Fibroblast of lung (primary cell): ENCODE results near the gene ATP5MC2. TPM values are rescaled to one million over a fixed set of nuclear protein-coding genes. Genes with fewer than 3 reads are reported as not detected.

Source experiments
- DNase-seq, 2 donors: peaks; one replicate each; pipeline versions ENCODE4 v3.0.0 to v3.0.0-alpha.2; 2010; ENCODE audit warnings: low read depth in 2 of 2
- H2AFZ ChIP-seq: 2 replicates; pipeline ENCODE4 v1.5.1; 2012; ENCODE audit warnings: low read length, control low read depth, inconsistent platforms
- H3K27ac ChIP-seq: 2 replicates; pipeline ENCODE4 v1.5.1; 2011; ENCODE audit warnings: low read length, control low read depth; ENCODE audit not compliant: insufficient read depth
- H3K27me3 ChIP-seq: 2 replicates; pipeline ENCODE4 v1.5.1; 2011; ENCODE audit warnings: mild to moderate bottlenecking, low read length; ENCODE audit not compliant: control insufficient read depth, insufficient read depth
- H3K36me3 ChIP-seq: 2 replicates; pipeline ENCODE4 v1.5.1; 2011; ENCODE audit warnings: low read length; ENCODE audit not compliant: control insufficient read depth, insufficient read depth
- H3K4me1 ChIP-seq: 2 replicates; pipeline ENCODE4 v1.5.1; 2011; ENCODE audit warnings: low read length; ENCODE audit not compliant: control insufficient read depth, insufficient read depth; ENCODE audit errors: extremely low read depth
- H3K4me2 ChIP-seq: 2 replicates; pipeline ENCODE4 v1.5.1; 2011; ENCODE audit warnings: low read length, control low read depth; ENCODE audit not compliant: insufficient read depth; ENCODE audit errors: extremely low read depth
- H3K4me3 ChIP-seq, 4 experiments: fragments of 200-600 bp in 1 of 4; sonication (generic) in 1 of 4; replicated peaks in 1 of 4; 2 replicates each; pipeline ENCODE4 v1.5.1; 2011 to 2016; ENCODE audit warnings: low read length in 4 of 4, low read depth in 3 of 4, mild to moderate bottlenecking in 3 of 4, control low read depth in 2 of 4, inconsistent platforms in 1 of 4, mixed read lengths in 1 of 4; ENCODE audit not compliant: insufficient read depth in 1 of 4; ENCODE audit errors: control extremely low read depth in 1 of 4
- H3K79me2 ChIP-seq: 2 replicates; pipeline ENCODE4 v1.5.1; 2012; ENCODE audit warnings: mild to moderate bottlenecking, low read length, inconsistent platforms; ENCODE audit not compliant: control insufficient read depth, insufficient read depth
- H3K9ac ChIP-seq: 2 replicates; pipeline ENCODE4 v1.5.1; 2011; ENCODE audit warnings: mild to moderate bottlenecking, low read length, control low read depth; ENCODE audit not compliant: insufficient read depth
- H3K9me3 ChIP-seq: 2 replicates; pipeline ENCODE4 v1.5.1; 2012; ENCODE audit warnings: low read depth, low read length; ENCODE audit not compliant: control insufficient read depth, insufficient read depth
- H4K20me1 ChIP-seq: 2 replicates; pipeline ENCODE4 v1.5.1; 2011; ENCODE audit warnings: low read length; ENCODE audit not compliant: control insufficient read depth, insufficient read depth; ENCODE audit errors: extremely low read depth
- EZH2 ChIP-seq: IDR thresholded peaks from 2 replicates; pipeline ENCODE4 v1.5.1; 2012; ENCODE audit warnings: low read length, control low read depth, mild to moderate bottlenecking; ENCODE audit errors: missing control alignments
- polyA plus RNA-seq, 2 donors: library from polyadenylated mRNA; depleted of rRNA in 1 of 2; stranded (reverse) in 1 of 2; unstranded in 1 of 2; fragments of >200 nt; gene quantifications; 2 replicates each; pipeline ENCODE4 v1.2.1, GENCODE V29; 2011 to 2012; ENCODE audit warnings: missing spikeins in 1 of 2
- total RNA-seq: library from RNA; depleted of rRNA; stranded (reverse); fragments of >200 nt; gene quantifications from 2 replicates; pipeline ENCODE4 v1.2.1, GENCODE V29; 2014
- TF ChIP-seq, protein P1 (sequence below), 2 donors: IDR thresholded peaks in 1 of 2; conservative IDR thresholded peaks in 1 of 2; 1 replicate in 1 of 2; 2 replicates in 1 of 2; pipeline ENCODE4 v1.5.1; 2011 to 2012; ENCODE audit warnings: low read length in 2 of 2, control low read depth in 1 of 2, inconsistent platforms in 1 of 2, low read depth in 1 of 2, mild to moderate bottlenecking in 1 of 2

The ATP5MC2 gene
- total and polyA plus RNA-seq, 2 donors (not counting 1 experiment from before 2014, with no cell fraction given) = 148 to 232 TPM

DNA sequence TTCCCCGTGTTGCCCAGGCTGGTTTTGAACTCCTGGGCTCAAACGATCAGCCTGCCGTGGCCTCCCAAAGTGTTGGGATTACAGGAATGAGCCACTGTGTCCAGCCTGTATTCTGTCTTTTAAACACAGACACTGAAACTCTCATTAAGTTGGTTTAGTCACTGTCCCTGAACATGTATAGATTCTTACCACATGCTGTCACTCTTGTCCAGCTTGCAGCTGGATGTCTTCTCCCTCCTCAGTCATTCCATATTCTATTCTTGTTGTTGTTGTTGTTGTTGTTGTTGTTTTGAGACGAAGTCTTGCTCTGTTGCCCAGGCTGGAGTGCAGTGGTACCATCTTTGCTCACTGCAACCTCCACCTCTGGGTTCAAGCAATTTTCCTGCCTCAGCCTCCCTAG is 12.3 kb upstream of the ATP5MC2 start:
- H3K27me3 ChIP-seq = peaks cover 2% of the 10 kb centered on the region
- H3K79me2 ChIP-seq = no peaks in the 10 kb centered on the region
- DNase-seq = no peak
- no peak overlapping the region for H3K4me2 ChIP-seq
- H4K20me1 ChIP-seq = no peaks in the 10 kb centered on the region
- no peak overlapping the region for H3K27ac ChIP-seq
- H3K9ac ChIP-seq = no peak overlapping the region
- H3K36me3 ChIP-seq = no peaks in the 10 kb centered on the region
- TF ChIP-seq EZH2 = no peak
- TF ChIP-seq, protein P1, sequence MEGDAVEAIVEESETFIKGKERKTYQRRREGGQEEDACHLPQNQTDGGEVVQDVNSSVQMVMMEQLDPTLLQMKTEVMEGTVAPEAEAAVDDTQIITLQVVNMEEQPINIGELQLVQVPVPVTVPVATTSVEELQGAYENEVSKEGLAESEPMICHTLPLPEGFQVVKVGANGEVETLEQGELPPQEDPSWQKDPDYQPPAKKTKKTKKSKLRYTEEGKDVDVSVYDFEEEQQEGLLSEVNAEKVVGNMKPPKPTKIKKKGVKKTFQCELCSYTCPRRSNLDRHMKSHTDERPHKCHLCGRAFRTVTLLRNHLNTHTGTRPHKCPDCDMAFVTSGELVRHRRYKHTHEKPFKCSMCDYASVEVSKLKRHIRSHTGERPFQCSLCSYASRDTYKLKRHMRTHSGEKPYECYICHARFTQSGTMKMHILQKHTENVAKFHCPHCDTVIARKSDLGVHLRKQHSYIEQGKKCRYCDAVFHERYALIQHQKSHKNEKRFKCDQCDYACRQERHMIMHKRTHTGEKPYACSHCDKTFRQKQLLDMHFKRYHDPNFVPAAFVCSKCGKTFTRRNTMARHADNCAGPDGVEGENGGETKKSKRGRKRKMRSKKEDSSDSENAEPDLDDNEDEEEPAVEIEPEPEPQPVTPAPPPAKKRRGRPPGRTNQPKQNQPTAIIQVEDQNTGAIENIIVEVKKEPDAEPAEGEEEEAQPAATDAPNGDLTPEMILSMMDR (conservative IDR thresholded peaks at IDR 0.05 in 1 of 2, IDR thresholded peaks at IDR 0.05 in 1 of 2; ENCODE audit: low read depth in 1 of 2, low read length in 2 of 2) = no peak
- H3K4me1 ChIP-seq = no peaks in the 10 kb centered on the region
- H3K4me3 ChIP-seq = no peak overlapping the region
- no peaks in the 10 kb centered on the region for H3K9me3 ChIP-seq
- no peak overlapping the region for H2AFZ ChIP-seq

DNA sequence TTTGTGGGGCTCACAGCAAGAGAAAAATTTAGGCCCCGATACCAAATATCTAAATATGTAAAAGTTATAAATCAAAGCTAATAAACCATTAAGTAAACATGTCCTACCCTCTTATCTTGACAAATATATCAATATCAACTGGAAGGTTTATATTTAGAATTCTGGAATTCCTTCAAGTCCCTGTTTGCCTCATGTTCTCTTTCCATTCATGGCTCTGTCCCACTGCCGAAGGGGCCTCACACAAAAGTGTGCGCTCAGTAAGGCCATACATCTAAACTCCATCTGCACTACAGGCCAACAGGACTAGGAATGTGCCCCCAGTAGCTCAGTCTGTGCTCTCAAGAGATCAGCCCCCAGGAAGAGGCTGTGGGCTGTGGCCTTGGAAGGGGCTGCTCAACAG is 10.6 kb upstream of the ATP5MC2 start:
- peaks cover 2% of the 10 kb centered on the region for H3K27me3 ChIP-seq
- no peak for DNase-seq
- no peaks in the 10 kb centered on the region for H3K79me2 ChIP-seq
- H3K9me3 ChIP-seq = no peaks in the 10 kb centered on the region
- H3K4me3 ChIP-seq = no peak overlapping the region
- no peak for TF ChIP-seq EZH2
- TF ChIP-seq, protein P1 (conservative IDR thresholded peaks at IDR 0.05 in 1 of 2, IDR thresholded peaks at IDR 0.05 in 1 of 2; ENCODE audit: low read depth in 1 of 2, low read length in 2 of 2) = no peak
- no peak overlapping the region for H3K9ac ChIP-seq
- H3K4me2 ChIP-seq = no peak overlapping the region
- H3K4me1 ChIP-seq = no peaks in the 10 kb centered on the region
- no peaks in the 10 kb centered on the region for H3K36me3 ChIP-seq
- no peak overlapping the region for H3K27ac ChIP-seq
- H2AFZ ChIP-seq = no peak overlapping the region
- no peaks in the 10 kb centered on the region for H4K20me1 ChIP-seq

DNA sequence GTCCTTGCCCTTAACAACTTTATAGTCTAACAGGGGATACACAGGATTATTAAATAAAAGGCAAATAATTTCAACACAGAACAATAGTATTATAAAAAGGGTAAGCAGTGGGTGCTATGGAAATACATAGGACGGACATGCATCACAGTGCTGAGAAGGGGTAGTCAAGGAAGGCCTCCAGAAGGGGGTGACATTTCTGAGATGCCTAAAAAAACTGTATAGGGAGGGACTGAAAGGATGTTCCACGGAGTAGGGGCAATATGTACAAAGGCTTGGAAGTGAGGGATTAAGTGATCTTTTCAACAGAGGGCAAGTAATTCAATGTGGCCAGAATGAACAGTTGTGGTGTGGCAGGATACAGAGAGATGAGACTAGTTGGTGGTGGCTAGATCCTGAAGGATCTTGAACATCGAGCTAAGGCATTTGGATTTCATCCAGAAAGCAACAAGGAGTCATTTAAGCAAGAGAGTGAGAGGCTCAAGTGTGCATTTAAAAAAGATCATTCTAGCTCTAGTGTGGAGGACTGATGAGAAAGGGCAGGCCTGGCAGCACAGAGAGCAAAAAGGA is 8.9 kb upstream of the ATP5MC2 start:
- no peak for TF ChIP-seq EZH2
- TF ChIP-seq, protein P1 (conservative IDR thresholded peaks at IDR 0.05 in 1 of 2, IDR thresholded peaks at IDR 0.05 in 1 of 2; ENCODE audit: low read depth in 1 of 2, low read length in 2 of 2) = no peak
- no peak overlapping the region for H3K9ac ChIP-seq
- H3K4me3 ChIP-seq = no peak overlapping the region
- H3K4me2 ChIP-seq = no peak overlapping the region
- no peaks in the 10 kb centered on the region for H3K4me1 ChIP-seq
- H3K27ac ChIP-seq = no peak overlapping the region
- H4K20me1 ChIP-seq = no peaks in the 10 kb centered on the region
- no peak overlapping the region for H2AFZ ChIP-seq
- H3K27me3 ChIP-seq = peaks cover 2% of the 10 kb centered on the region
- no peaks in the 10 kb centered on the region for H3K9me3 ChIP-seq
- no peaks in the 10 kb centered on the region for H3K36me3 ChIP-seq
- DNase-seq = no peak
- no peaks in the 10 kb centered on the region for H3K79me2 ChIP-seq
